GM12891 (cell line): ENCODE data around the gene OASL.

Source experiments
- POLR2A ChIP-seq: IDR thresholded peaks from 2 replicates; pipeline ENCODE4 v1.6.1; 2011; ENCODE audit warnings: low read depth, low read length, control low read depth
- POLR2AphosphoS5 ChIP-seq: IDR thresholded peaks from 2 replicates; pipeline ENCODE4 v1.6.1; 2011; ENCODE audit warnings: low read depth, low read length, control low read depth

DNA sequence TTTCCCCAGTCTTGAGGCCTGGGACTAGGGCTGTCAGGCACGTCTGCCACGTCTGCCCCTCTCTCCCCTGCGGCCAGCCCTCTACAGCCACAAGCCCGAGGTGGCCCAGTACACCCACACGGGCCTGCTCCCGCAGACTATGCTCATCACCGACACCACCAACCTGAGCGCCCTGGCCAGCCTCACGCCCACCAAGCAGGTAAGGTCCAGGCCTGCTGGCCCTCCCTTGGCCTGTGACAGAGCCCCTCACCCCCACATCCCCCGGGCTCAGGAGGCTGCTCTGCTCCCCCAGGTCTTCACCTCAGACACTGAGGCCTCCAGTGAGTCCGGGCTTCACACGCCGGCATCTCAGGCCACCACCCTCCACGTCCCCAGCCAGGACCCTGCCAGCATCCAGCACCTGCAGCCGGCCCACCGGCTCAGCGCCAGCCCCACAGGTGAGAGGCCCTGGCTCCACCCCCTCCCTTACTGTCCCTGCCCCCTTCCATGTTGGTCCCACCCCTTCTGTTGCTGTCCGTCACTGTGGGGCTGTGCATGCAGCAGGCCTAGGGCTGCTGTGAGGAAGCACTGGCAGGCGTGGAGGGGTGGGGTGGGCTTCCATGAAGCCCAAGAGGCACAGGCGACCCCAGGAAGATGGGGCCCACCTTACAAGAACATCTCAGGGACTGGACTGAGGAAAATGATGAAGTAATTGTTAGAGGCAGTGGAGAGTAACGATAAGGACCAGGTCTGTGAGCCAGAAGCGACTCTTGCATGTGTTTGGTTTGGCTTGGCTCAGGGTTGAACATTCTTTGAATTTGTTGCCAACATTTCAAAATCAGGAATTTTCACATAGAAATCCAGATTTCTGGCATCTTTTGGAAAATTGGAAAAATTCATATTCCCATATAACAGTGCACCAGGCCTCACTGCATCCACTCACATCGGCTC lies 39.6 kb downstream of the OASL start:
- TF ChIP-seq POLR2AphosphoS5 (no peak), POLR2A (no peak)
